ENCODE measurements around the gene NAE1.

Gene NAE1

GRCh38 chr16:66845791-66846221 is 15.0 kb upstream of the NAE1 start:
- Histone ChIP-seq H3K9me3 (no peaks in the 10 kb centered on the region), H3K4me1 (no peaks in the 10 kb centered on the region), H3K27me3 (ENCODE audit: low read depth) (peaks cover 45% of the 10 kb centered on the region), H3K36me3 (replicated peaks) (no peaks in the 10 kb centered on the region), H3K4me3 (no peak overlapping the region)
- no peak for DNase-seq (ENCODE audit: low spot score in 2 of 2)
- in situ Hi-C loops (cut with MboI; ENCODE audit: low sequenced_read_pairs), result no loop called here

DNA sequence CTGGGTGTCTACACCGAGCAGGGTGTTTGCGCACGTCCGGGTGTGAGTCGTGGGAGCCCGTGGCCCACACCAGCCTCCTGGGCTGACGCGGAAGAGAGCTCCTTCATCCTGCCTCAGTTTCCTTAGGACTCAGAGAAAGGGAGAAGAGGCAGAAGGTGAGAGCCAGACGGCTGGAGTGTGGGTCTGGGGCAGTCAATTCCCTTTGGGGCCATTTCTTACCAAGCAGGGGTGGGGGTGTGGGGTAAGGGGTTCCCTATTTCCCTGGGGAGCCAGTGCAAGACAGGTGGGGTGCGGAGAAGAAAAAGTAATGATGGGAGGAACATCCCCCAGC is 14.3 kb upstream of the NAE1 start:
- Histone ChIP-seq H3K27me3 (ENCODE audit: low read depth) (peaks cover 45% of the 10 kb centered on the region), H3K9me3 (no peaks in the 10 kb centered on the region), H3K4me1 (no peaks in the 10 kb centered on the region), H3K4me3 (peak overlapping the region; percentile 26), H3K36me3 (replicated peaks) (no peaks in the 10 kb centered on the region)
- no peak for DNase-seq (ENCODE audit: low spot score in 2 of 2)
- in situ Hi-C loops (cut with MboI; ENCODE audit: low sequenced_read_pairs), result no loop called here

- H3K4me3 ChIP-seq, result peak within 1 kb of the TSS; percentile 26
- in situ Hi-C loops (cut with MboI; ENCODE audit: low sequenced_read_pairs), result no loop called here
- no peaks in the 10 kb centered on the region for H3K4me1 ChIP-seq
- H3K27me3 ChIP-seq (ENCODE audit: low read depth), result peaks cover 45% of the 10 kb centered on the region
- no peaks in the 10 kb centered on the region for H3K9me3 ChIP-seq
- no peak for DNase-seq (ENCODE audit: low spot score in 2 of 2)
- H3K36me3 ChIP-seq (replicated peaks), result no peaks in the 10 kb centered on the region
Observed at GRCh38 chr16:66844342-66845079, 13.7 kb upstream of the NAE1 start, which contains the start of gene CA7. Gene CA7, plus strand, starts transcription at chr16:66844414. Its CDS starts 74 bp downstream, at chr16:66844488.

DNA sequence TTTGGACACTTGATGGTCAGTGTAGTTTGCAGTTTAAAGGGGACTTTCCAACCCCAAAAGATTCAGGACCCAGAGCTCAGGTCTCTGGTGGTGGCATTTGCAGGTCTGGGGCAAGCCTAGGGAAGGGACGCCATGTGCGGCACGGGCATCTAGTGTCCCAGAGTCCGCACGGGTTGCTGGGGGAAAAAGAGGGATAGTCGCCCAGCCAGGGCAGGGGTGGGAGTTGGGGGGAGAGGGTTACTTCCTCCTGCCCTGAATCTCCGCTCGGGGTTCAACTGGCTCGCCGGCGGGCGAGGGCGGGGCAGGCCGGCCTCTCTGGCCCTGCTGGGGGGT is 13.2 kb upstream of the NAE1 start:
- Histone ChIP-seq H3K9me3 (no peaks in the 10 kb centered on the region), H3K4me3 (no peak overlapping the region), H3K4me1 (no peaks in the 10 kb centered on the region), H3K27me3 (ENCODE audit: low read depth) (peaks cover 45% of the 10 kb centered on the region), H3K36me3 (replicated peaks) (no peaks in the 10 kb centered on the region)
- in situ Hi-C loops (cut with MboI; ENCODE audit: low sequenced_read_pairs), result no loop called here
- no peak for DNase-seq (ENCODE audit: low spot score in 2 of 2)

- peaks cover 45% of the 10 kb centered on the region for H3K27me3 ChIP-seq (ENCODE audit: low read depth)
- in situ Hi-C loops (cut with MboI; ENCODE audit: low sequenced_read_pairs), result no loop called here
- DNase-seq (ENCODE audit: low spot score in 2 of 2), result no peak
Observed at GRCh38 chr16:66843191-66843590, 12.4 kb upstream of the NAE1 start.

GRCh38 chr16:66842765-66843164 is 12.0 kb upstream of the NAE1 start:
- Histone ChIP-seq H3K4me3 (no peak overlapping the region), H3K4me1 (no peaks in the 10 kb centered on the region), H3K27me3 (ENCODE audit: low read depth) (peaks cover 45% of the 10 kb centered on the region), H3K9me3 (no peaks in the 10 kb centered on the region), H3K36me3 (replicated peaks) (no peaks in the 10 kb centered on the region)
- no peak for DNase-seq (ENCODE audit: low spot score in 2 of 2)
- in situ Hi-C loops (cut with MboI; ENCODE audit: low sequenced_read_pairs), result no loop called here

More at GRCh38 chr16:66843191-66843590, 12.4 kb upstream of the NAE1 start:
- no peak overlapping the region for H3K4me3 ChIP-seq
- H3K4me1 ChIP-seq, result no peaks in the 10 kb centered on the region
- no peaks in the 10 kb centered on the region for H3K36me3 ChIP-seq (replicated peaks)
- H3K9me3 ChIP-seq, result no peaks in the 10 kb centered on the region

GRCh38 chr16:66841366-66841765 is 10.6 kb upstream of the NAE1 start:
- Histone ChIP-seq H3K9me3 (no peaks in the 10 kb centered on the region), H3K36me3 (replicated peaks) (no peaks in the 10 kb centered on the region), H3K4me3 (no peak overlapping the region), H3K27me3 (ENCODE audit: low read depth) (peaks cover 35% of the 10 kb centered on the region), H3K4me1 (no peaks in the 10 kb centered on the region)
- no peak for DNase-seq (ENCODE audit: low spot score in 2 of 2)
- in situ Hi-C loops (cut with MboI; ENCODE audit: low sequenced_read_pairs), result no loop called here

DNA sequence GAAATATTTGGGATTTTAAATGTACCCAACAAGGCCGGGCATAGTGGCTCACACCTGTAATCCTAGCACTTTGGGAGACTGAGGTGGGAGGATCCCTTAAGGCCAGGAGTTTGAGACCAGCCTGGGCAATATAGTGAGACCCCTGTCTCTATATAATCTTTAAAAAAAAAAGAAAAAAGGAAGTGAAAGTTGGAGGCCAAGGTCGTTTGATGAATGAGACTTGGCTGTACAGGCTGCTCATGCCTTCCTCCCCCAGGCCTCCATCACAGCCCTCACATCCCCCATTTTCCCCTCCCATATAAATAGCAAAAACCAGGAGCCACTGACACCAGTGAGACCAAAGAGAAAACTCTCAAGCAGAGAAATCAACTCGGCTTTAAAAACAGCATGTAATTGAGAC is 10.1 kb upstream of the NAE1 start:
- no peaks in the 10 kb centered on the region for H3K4me1 ChIP-seq
- no peaks in the 10 kb centered on the region for H3K9me3 ChIP-seq
- H3K27me3 ChIP-seq (ENCODE audit: low read depth), result peaks cover 31% of the 10 kb centered on the region
- H3K4me3 ChIP-seq, result no peak overlapping the region
- in situ Hi-C loops (cut with MboI; ENCODE audit: low sequenced_read_pairs), result no loop called here
- no peak for DNase-seq (ENCODE audit: low spot score in 2 of 2)
- no peaks in the 10 kb centered on the region for H3K36me3 ChIP-seq (replicated peaks)

- no peaks in the 10 kb centered on the region for H3K9me3 ChIP-seq
- no peak for DNase-seq (ENCODE audit: low spot score in 2 of 2)
- H3K27me3 ChIP-seq (ENCODE audit: low read depth), result peaks cover 2% of the 10 kb centered on the region; the same call in 1 of the 2 replicates
- no peaks in the 10 kb centered on the region; the same call in 1 of the 2 replicates for H3K4me1 ChIP-seq
- no peaks in the 10 kb centered on the region for H3K36me3 ChIP-seq (replicated peaks)
- H3K4me3 ChIP-seq, result no peak overlapping the region
- in situ Hi-C loops (cut with MboI; ENCODE audit: low sequenced_read_pairs), result no loop called here
Observed at GRCh38 chr16:66834746-66835145, 4.0 kb upstream of the NAE1 start.

DNA sequence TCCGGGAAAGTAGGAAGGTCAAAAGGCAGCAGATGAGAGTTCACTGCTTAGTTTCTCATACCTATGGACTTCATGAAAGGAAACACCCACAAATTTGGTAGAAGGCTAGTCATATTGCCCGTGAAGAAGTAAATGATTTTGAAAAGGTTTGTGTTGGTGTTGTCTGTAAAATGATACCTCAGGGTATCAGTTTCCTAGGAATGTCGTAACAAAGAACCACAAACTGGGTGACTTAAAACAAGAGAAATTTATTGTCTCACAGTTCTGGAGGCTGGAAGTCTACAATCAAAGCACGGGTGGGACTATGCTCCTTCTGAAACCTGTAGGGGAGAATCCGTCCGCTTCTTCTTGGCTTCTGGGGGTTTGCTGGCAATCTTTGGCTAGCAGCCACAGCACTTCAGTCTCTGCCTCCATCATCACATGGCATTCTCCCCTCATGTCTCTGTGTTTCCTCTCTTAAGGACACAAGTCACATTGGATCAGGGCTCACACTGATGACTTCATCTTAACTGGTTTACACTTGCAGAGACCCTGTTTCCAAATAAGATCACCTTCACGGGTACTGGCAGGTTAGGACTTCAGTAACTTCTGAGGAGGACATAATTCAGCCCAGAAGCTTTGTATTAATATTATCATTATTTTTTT is 2.0 kb upstream of the NAE1 start:
- DNase-seq (ENCODE audit: low spot score in 2 of 2), result no peak
- in situ Hi-C loops (cut with MboI; ENCODE audit: low sequenced_read_pairs), result no loop called here

DNA sequence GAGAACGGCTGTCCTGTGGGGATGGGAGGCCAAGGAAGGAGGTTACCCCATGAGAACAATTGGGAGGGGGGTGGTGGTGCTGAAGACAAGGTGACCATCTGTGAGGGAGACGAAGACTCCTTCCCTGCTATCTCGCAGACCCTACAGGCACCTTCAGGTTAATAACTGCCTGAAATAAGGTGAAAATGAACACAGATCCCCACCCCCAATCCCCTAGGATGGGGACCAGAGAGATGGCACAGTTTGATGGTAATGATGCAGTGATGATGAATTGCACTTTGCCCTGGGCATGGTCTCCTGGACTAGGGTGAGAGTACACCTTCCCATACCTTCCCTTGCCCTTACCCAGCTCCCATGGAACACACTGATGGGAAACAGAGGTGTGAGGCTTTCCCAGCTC is 1.4 kb upstream of the NAE1 start:
- in situ Hi-C loops (cut with MboI; ENCODE audit: low sequenced_read_pairs), result no loop called here

More for the DNA sequence above, 2.0 kb upstream of the NAE1 start:
- no peak overlapping the region for H3K4me3 ChIP-seq
- peaks cover 2% of the 10 kb centered on the region; the same call in 1 of the 2 replicates for H3K27me3 ChIP-seq (ENCODE audit: low read depth)
- H3K36me3 ChIP-seq (replicated peaks), result peaks cover 2% of the 10 kb centered on the region; the same call in 1 of the 2 replicates
- H3K4me1 ChIP-seq, result peaks cover 7% of the 10 kb centered on the region; the same call in 1 of the 2 replicates
- no peaks in the 10 kb centered on the region for H3K9me3 ChIP-seq

DNA sequence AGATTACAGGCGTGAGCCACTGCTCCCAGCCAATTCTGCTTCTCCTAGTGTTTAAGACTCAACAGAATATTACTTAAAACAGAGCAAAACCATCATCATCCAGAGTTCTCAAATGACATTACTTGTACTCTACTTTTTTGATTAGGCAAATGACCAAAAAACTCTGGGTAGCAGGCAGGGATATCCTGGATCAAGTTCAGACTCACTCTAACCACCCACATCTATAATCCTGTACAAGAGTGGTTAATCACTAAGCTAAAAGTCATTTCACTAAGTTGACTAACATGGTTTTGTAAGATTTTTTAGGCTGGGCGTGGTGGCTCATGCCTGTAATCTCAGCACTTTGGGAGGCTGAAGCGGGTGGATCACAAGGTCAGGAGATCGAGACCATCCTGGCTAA is 6.8 kb downstream of the NAE1 start:
- no peaks in the 10 kb centered on the region for H3K9me3 ChIP-seq
- no peak for DNase-seq (ENCODE audit: low spot score in 2 of 2)
- H3K4me3 ChIP-seq, result no peak overlapping the region
- in situ Hi-C loops (cut with MboI; ENCODE audit: low sequenced_read_pairs), result no loop called here
- peaks cover 5% of the 10 kb centered on the region for H3K4me1 ChIP-seq
- peaks cover 75% of the 10 kb centered on the region for H3K36me3 ChIP-seq (replicated peaks)
- no peaks in the 10 kb centered on the region for H3K27me3 ChIP-seq (ENCODE audit: low read depth)

More for the DNA sequence above, 1.4 kb upstream of the NAE1 start:
- H3K9me3 ChIP-seq, result no peaks in the 10 kb centered on the region
- peaks cover 10% of the 10 kb centered on the region for H3K4me1 ChIP-seq
- peaks cover 7% of the 10 kb centered on the region for H3K36me3 ChIP-seq (replicated peaks)
- H3K27me3 ChIP-seq (ENCODE audit: low read depth), result peaks cover under 1% of the 10 kb centered on the region; the same call in 1 of the 2 replicates
- DNase-seq (ENCODE audit: low spot score in 2 of 2), result no peak
- no peak overlapping the region for H3K4me3 ChIP-seq

- in situ Hi-C loops (cut with MboI; ENCODE audit: low sequenced_read_pairs), result no loop called here
Observed at GRCh38 chr16:66814734-66815133, 16.0 kb downstream of the NAE1 start.

DNA sequence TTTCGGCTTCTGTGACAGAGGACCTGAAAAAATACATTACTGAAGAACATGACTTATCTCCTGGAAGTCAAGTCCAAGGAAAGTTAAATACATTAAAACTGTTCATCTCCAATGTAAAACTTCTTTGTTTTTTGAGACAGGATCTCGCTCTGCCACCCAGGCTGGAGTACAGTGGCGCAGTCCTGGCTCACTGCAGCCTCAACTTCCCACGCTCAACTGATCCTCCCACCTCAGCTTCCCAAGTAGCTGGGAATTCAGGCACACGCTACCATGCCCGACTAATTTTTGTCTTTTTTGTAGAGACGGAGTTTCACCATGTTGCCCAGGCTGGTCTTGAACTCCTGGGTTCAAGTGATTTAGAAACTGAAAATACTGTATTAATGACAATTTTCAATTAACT is 19.7 kb downstream of the NAE1 start:
- in situ Hi-C loops (cut with MboI; ENCODE audit: low sequenced_read_pairs), result no loop called here
- Histone ChIP-seq H3K36me3 (replicated peaks) (peaks cover 78% of the 10 kb centered on the region), H3K4me3 (no peak overlapping the region), H3K27me3 (ENCODE audit: low read depth) (no peaks in the 10 kb centered on the region), H3K9me3 (no peaks in the 10 kb centered on the region), H3K4me1 (no peaks in the 10 kb centered on the region; the same call in 1 of the 2 replicates)
- no peak for DNase-seq (ENCODE audit: low spot score in 2 of 2)

More at GRCh38 chr16:66814734-66815133, 16.0 kb downstream of the NAE1 start:
- DNase-seq (ENCODE audit: low spot score in 2 of 2), result no peak
- Histone ChIP-seq H3K36me3 (replicated peaks) (peaks cover 83% of the 10 kb centered on the region), H3K4me1 (no peaks in the 10 kb centered on the region), H3K27me3 (ENCODE audit: low read depth) (no peaks in the 10 kb centered on the region), H3K4me3 (no peak overlapping the region), H3K9me3 (no peaks in the 10 kb centered on the region)
